Fibroblast of lung (primary cell): ENCODE data around the gene DUSP11.

ENCODE experiments used
- CTCF ChIP-seq, 2 donors: IDR thresholded peaks in 1 of 2; conservative IDR thresholded peaks in 1 of 2; 1 replicate in 1 of 2; 2 replicates in 1 of 2; pipeline ENCODE4 v1.5.1; 2011 to 2012; ENCODE audit warnings: low read length in 2 of 2, control low read depth in 1 of 2, inconsistent platforms in 1 of 2, low read depth in 1 of 2, mild to moderate bottlenecking in 1 of 2
- EZH2 ChIP-seq: IDR thresholded peaks from 2 replicates; pipeline ENCODE4 v1.5.1; 2012; ENCODE audit warnings: low read length, control low read depth, mild to moderate bottlenecking; ENCODE audit errors: missing control alignments

GRCh38 chr2:73749314-73749713, 30.6 kb downstream of the DUSP11 start:
- TF ChIP-seq EZH2 (no peak), CTCF (conservative IDR thresholded peaks at IDR 0.05 in 1 of 2, IDR thresholded peaks at IDR 0.05 in 1 of 2; ENCODE audit: low read depth in 1 of 2, low read length in 2 of 2) (no peak)
